H9 (cell line): ENCODE results near the gene TMEM179B. TPM values are rescaled to one million over a fixed set of nuclear protein-coding genes. Genes with fewer than 3 reads are reported as not detected.

Experiments
- DNase-seq: peaks from one replicate; pipeline ENCODE4 v3.0.0-alpha.2; 2017
- H2AFZ ChIP-seq: one replicate; pipeline ENCODE4 v1.6.1; 2013; ENCODE audit warnings: mild to moderate bottlenecking, low read length, control low read depth, moderate library complexity
- H2AK5ac ChIP-seq: 2 replicates; pipeline ENCODE4 v1.6.1; 2013; ENCODE audit warnings: low read length, control low read depth, mixed read lengths; ENCODE audit not compliant: insufficient read length
- H2BK120ac ChIP-seq: one replicate; pipeline ENCODE4 v1.6.1; 2013; ENCODE audit warnings: low read depth, mild to moderate bottlenecking, low read length, control low read depth, inconsistent platforms; ENCODE audit not compliant: poor library complexity, severe bottlenecking
- H2BK12ac ChIP-seq: 2 replicates; pipeline ENCODE4 v1.6.1; 2013; ENCODE audit warnings: low read length, control low read depth, mixed read lengths, low read depth; ENCODE audit not compliant: insufficient read length
- H2BK15ac ChIP-seq: 2 replicates; pipeline ENCODE4 v1.6.1; 2013; ENCODE audit warnings: low read depth, low read length, control low read depth
- H2BK20ac ChIP-seq: one replicate; pipeline ENCODE4 v1.6.1; 2013; ENCODE audit warnings: low read depth, mild to moderate bottlenecking, low read length, control low read depth, inconsistent platforms; ENCODE audit not compliant: poor library complexity, severe bottlenecking
- H2BK5ac ChIP-seq: 2 replicates; pipeline ENCODE4 v1.6.1; 2013; ENCODE audit warnings: low read length, control low read depth, mixed read lengths; ENCODE audit not compliant: insufficient read length
- H3K14ac ChIP-seq: 2 replicates; pipeline ENCODE4 v1.6.1; 2013; ENCODE audit warnings: low read length, control low read depth; ENCODE audit not compliant: insufficient read depth
- H3K18ac ChIP-seq: 2 replicates; pipeline ENCODE4 v1.6.1; 2013; ENCODE audit warnings: low read depth, mild to moderate bottlenecking, mixed read lengths, low read length, control low read depth; ENCODE audit not compliant: insufficient read length
- H3K23ac ChIP-seq: 2 replicates; pipeline ENCODE4 v1.6.1; 2013; ENCODE audit warnings: low read length, control low read depth, mixed read lengths, low read depth; ENCODE audit not compliant: insufficient read length
- H3K23me2 ChIP-seq: 2 replicates; pipeline ENCODE4 v1.6.1; 2013; ENCODE audit warnings: low read depth, mild to moderate bottlenecking, mixed read lengths, low read length, control low read depth; ENCODE audit not compliant: insufficient read length, poor library complexity, severe bottlenecking
- H3K27ac ChIP-seq: 2 replicates; pipeline ENCODE4 v1.5.1; 2013; ENCODE audit warnings: low read length, control low read depth, mixed read lengths, low read depth; ENCODE audit not compliant: insufficient read length
- H3K27me3 ChIP-seq: 2 replicates; pipeline ENCODE4 v1.6.1; 2013; ENCODE audit warnings: low read length, control low read depth, inconsistent platforms; ENCODE audit not compliant: insufficient read depth
- H3K4ac ChIP-seq: 2 replicates; pipeline ENCODE4 v1.6.1; 2013; ENCODE audit warnings: low read depth, mild to moderate bottlenecking, control low read depth, inconsistent platforms, low read length, moderate library complexity
- H3K4me1 ChIP-seq: 2 replicates; pipeline ENCODE4 v1.6.1; 2013; ENCODE audit warnings: low read length, control low read depth, inconsistent platforms; ENCODE audit not compliant: insufficient read depth
- H3K4me2 ChIP-seq: 2 replicates; pipeline ENCODE4 v1.6.1; 2013; ENCODE audit warnings: low read length, control low read depth, mixed read lengths; ENCODE audit not compliant: insufficient read length, insufficient read depth
- H3K56ac ChIP-seq: 2 replicates; pipeline ENCODE4 v1.6.1; 2013; ENCODE audit warnings: low read depth, mild to moderate bottlenecking, mixed read lengths, low read length, control low read depth; ENCODE audit not compliant: insufficient read length
- H3K79me1 ChIP-seq: 2 replicates; pipeline ENCODE4 v1.6.1; 2013; ENCODE audit warnings: low read depth, mild to moderate bottlenecking, moderate library complexity, low read length, control low read depth, inconsistent platforms; ENCODE audit not compliant: insufficient read depth, poor library complexity, severe bottlenecking
- H3K79me2 ChIP-seq: 2 replicates; pipeline ENCODE4 v1.6.1; 2013; ENCODE audit warnings: low read length, control low read depth, inconsistent platforms; ENCODE audit not compliant: insufficient read depth
- H3K9ac ChIP-seq: 2 replicates; pipeline ENCODE4 v1.6.1; 2013; ENCODE audit warnings: low read length, control low read depth, mixed read lengths; ENCODE audit not compliant: insufficient read length; ENCODE audit errors: extremely low read depth
- H3K9me3 ChIP-seq: one replicate; pipeline ENCODE4 v1.6.1; 2013; ENCODE audit warnings: low read depth, low read length, inconsistent platforms; ENCODE audit not compliant: control insufficient read depth
- H3T11ph ChIP-seq: one replicate; pipeline ENCODE4 v1.6.1; 2013; ENCODE audit warnings: mild to moderate bottlenecking, low read length, control low read depth, inconsistent platforms
- H4K20me1 ChIP-seq: one replicate; pipeline ENCODE4 v1.6.1; 2013; ENCODE audit not compliant: control insufficient read depth, insufficient read length, insufficient read depth
- H4K5ac ChIP-seq: 2 replicates; pipeline ENCODE4 v1.6.1; 2013; ENCODE audit warnings: low read depth, mild to moderate bottlenecking, mixed read lengths, low read length, control low read depth; ENCODE audit not compliant: insufficient read length
- H4K8ac ChIP-seq: replicated peaks from 2 replicates; pipeline ENCODE4 v1.6.1; 2013; ENCODE audit warnings: low read length, control low read depth, mixed read lengths, low read depth; ENCODE audit not compliant: insufficient read length
- H4K91ac ChIP-seq: 2 replicates; pipeline ENCODE4 v1.6.1; 2013; ENCODE audit warnings: low read depth, mild to moderate bottlenecking, moderate library complexity, mixed read lengths, low read length, control low read depth; ENCODE audit not compliant: insufficient read length
- H3K27ac Mint-ChIP-seq, 3 experiments: 2 replicates in 2 of 3; 3 replicates in 1 of 3; pipeline ENCODE4 v1.8.0; 2020 to 2021; ENCODE audit warnings: mixed read lengths in 3 of 3, mild to moderate bottlenecking in 1 of 3, moderate library complexity in 1 of 3
- H3K27me3 Mint-ChIP-seq: 2 replicates; pipeline ENCODE4 v1.8.0; 2021; ENCODE audit warnings: low read depth, mild to moderate bottlenecking, moderate library complexity, mixed read lengths
- H3K36me3 Mint-ChIP-seq, 3 experiments: 2 replicates in 2 of 3; 3 replicates in 1 of 3; pipeline ENCODE4 v1.8.0; 2020 to 2021; ENCODE audit warnings: low read depth in 3 of 3, mixed read lengths in 3 of 3; ENCODE audit not compliant: insufficient read depth in 1 of 3
- H3K4me1 Mint-ChIP-seq, 2 experiments: 2 replicates each; pipeline ENCODE4 v1.8.0; 2020; ENCODE audit warnings: mixed read lengths in 2 of 2
- H3K4me3 Mint-ChIP-seq, 2 experiments: 2 replicates in 1 of 2; 3 replicates in 1 of 2; pipeline ENCODE4 v1.8.0; 2020 to 2021; ENCODE audit warnings: mild to moderate bottlenecking in 2 of 2, mixed read lengths in 2 of 2, moderate library complexity in 1 of 2
- H3K9me3 Mint-ChIP-seq, 2 experiments: 2 replicates in 1 of 2; 3 replicates in 1 of 2; pipeline ENCODE4 v1.8.0; 2020; ENCODE audit warnings: mild to moderate bottlenecking in 2 of 2, mixed read lengths in 2 of 2, moderate library complexity in 1 of 2
- WGBS: extraction: QIAGEN DNeasy Blood & Tissue Kit; methylation state at CpG from one replicate; pipeline ENCODE4 v1.1.7; 2013; ENCODE audit warnings: missing lambda C conversion rate, low lambda C conversion rate, mixed read lengths; ENCODE audit not compliant: insufficient read length; ENCODE audit errors: extremely low coverage; 5-methylcytosine and 5-hydroxymethylcytosine counted together
- total RNA-seq: library from RNA; stranded (reverse); gene quantifications from 2 replicates; pipeline ENCODE4 v1.2.1, GENCODE V29; 2021
- TF ChIP-seq, protein P1 (sequence below): fragments of 200-600 bp; sonication (generic); conservative IDR thresholded peaks from 3 replicates; pipeline ENCODE4 v1.8.0; 2021; ENCODE audit warnings: antibody characterized with exemption, mild to moderate bottlenecking

TMEM179B gene
- total RNA-seq, 1 experiment from 2014 or later, result 25.0 TPM

DNA sequence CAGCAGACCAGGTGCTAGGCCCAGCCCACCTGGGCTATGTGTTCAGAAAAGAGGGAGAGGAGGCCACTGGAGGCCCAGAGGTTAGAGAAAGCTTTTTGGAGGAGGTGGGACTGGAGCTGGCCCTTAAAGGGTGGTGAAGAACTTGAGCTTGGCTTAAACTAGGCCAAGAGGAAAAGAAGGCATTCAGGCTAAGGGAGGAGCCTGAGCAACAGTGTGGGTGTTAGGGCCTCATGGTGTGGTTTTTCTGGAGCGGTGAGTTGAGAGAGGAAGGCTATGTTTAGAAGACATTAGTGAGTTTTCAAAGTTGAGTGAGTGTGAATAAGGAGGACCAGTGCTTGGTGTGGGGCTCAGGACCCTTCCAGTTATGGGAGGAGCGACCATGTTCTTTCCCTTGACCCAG, 9.8 kb upstream of the TMEM179B start:
- H3K9me3 Mint-ChIP-seq, result no peaks in the 10 kb centered on the region
- no peaks in the 10 kb centered on the region for H3K4me1 Mint-ChIP-seq
- no peaks in the 10 kb centered on the region for H3K4me1 ChIP-seq
- H3K9ac ChIP-seq, result no peak overlapping the region
- H3K79me1 ChIP-seq, result no peaks in the 10 kb centered on the region
- TF ChIP-seq, protein P1, sequence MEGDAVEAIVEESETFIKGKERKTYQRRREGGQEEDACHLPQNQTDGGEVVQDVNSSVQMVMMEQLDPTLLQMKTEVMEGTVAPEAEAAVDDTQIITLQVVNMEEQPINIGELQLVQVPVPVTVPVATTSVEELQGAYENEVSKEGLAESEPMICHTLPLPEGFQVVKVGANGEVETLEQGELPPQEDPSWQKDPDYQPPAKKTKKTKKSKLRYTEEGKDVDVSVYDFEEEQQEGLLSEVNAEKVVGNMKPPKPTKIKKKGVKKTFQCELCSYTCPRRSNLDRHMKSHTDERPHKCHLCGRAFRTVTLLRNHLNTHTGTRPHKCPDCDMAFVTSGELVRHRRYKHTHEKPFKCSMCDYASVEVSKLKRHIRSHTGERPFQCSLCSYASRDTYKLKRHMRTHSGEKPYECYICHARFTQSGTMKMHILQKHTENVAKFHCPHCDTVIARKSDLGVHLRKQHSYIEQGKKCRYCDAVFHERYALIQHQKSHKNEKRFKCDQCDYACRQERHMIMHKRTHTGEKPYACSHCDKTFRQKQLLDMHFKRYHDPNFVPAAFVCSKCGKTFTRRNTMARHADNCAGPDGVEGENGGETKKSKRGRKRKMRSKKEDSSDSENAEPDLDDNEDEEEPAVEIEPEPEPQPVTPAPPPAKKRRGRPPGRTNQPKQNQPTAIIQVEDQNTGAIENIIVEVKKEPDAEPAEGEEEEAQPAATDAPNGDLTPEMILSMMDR, result no peak
- no peak overlapping the region for H3K4me3 Mint-ChIP-seq
- no peak overlapping the region for H3K14ac ChIP-seq
- no peaks in the 10 kb centered on the region for H3K27me3 ChIP-seq
- H2BK12ac ChIP-seq, result no peak overlapping the region
- peaks cover 3% of the 10 kb centered on the region; the same call in 1 of the 2 replicates for H3K79me2 ChIP-seq
- H3K4ac ChIP-seq, result no peak overlapping the region
- H3K23me2 ChIP-seq, result peaks cover 3% of the 10 kb centered on the region
- H2AK5ac ChIP-seq, result no peak overlapping the region
- no CpG with 5 or more reads among the region's 2 CpGs for WGBS
- no peak overlapping the region for H2AFZ ChIP-seq
- H3K27me3 Mint-ChIP-seq, result no peaks in the 10 kb centered on the region
- no peak overlapping the region for H4K5ac ChIP-seq
- no peak overlapping the region for H3T11ph ChIP-seq
- no peak overlapping the region for H4K91ac ChIP-seq
- no peak overlapping the region for H2BK15ac ChIP-seq
- H2BK20ac ChIP-seq, result no peak overlapping the region
- no peak overlapping the region for H3K18ac ChIP-seq
- no peak overlapping the region for H2BK5ac ChIP-seq
- H4K8ac ChIP-seq, result no peak overlapping the region
- peaks cover 37 to 71% (median 60%) of the 10 kb centered on the region in 3 experiments for H3K36me3 Mint-ChIP-seq
- no peak overlapping the region for H3K56ac ChIP-seq
- H3K9me3 ChIP-seq, result no peaks in the 10 kb centered on the region
- H3K27ac ChIP-seq, result no peak overlapping the region
- no peak for DNase-seq
- peak overlapping the region in 1 of 3 experiments; percentile 41; a peak in 2 of 7 replicates for H3K27ac Mint-ChIP-seq
- H3K23ac ChIP-seq, result no peak overlapping the region
- no peaks in the 10 kb centered on the region for H4K20me1 ChIP-seq
- no peak overlapping the region for H2BK120ac ChIP-seq
- no peak overlapping the region for H3K4me2 ChIP-seq
